Stimulated activated CD8-positive, alpha-beta memory T cell treated with anti-CD3 and anti-CD28 coated beads, Interleukin-7, amount 100 ng/mL, for 48 hours (primary cell): ENCODE results near the gene DIAPH1.

Experiments used
- DNase-seq, 2 donors: peaks; one replicate each; pipeline ENCODE4 v3.0.0-alpha.2; 2020; ENCODE audit warnings: low read depth in 1 of 2; ENCODE audit errors: extremely low read depth in 1 of 2

DIAPH1 gene

GRCh38 chr5:141565826-141566570, 52.8 kb downstream of the DIAPH1 start:
- DNase-seq, result no peak

- DNase-seq, result peak in 1 of 2 donors; percentile 37
Observed at GRCh38 chr5:141564216-141564692, 54.5 kb downstream of the DIAPH1 start.

GRCh38 chr5:141560725-141561483, 57.9 kb downstream of the DIAPH1 start:
- no peak for DNase-seq

GRCh38 chr5:141560151-141560550, 58.6 kb downstream of the DIAPH1 start:
- DNase-seq, result no peak

GRCh38 chr5:141559461-141559860, 59.3 kb downstream of the DIAPH1 start:
- no peak for DNase-seq

- no peak for DNase-seq
Observed at GRCh38 chr5:141558150-141558549, 60.6 kb downstream of the DIAPH1 start.

- peak; percentile 38 to 59 for DNase-seq
Observed at GRCh38 chr5:141557681-141558136, 61.1 kb downstream of the DIAPH1 start.

GRCh38 chr5:141547921-141548320, 70.9 kb downstream of the DIAPH1 start:
- DNase-seq, result no peak

- DNase-seq, result no peak
Observed at GRCh38 chr5:141547488-141547887, 71.3 kb downstream of the DIAPH1 start.

- no peak for DNase-seq
Observed at GRCh38 chr5:141543053-141543452, 75.7 kb downstream of the DIAPH1 start.

GRCh38 chr5:141534492-141535213, 84.1 kb downstream of the DIAPH1 start:
- no peak for DNase-seq

GRCh38 chr5:141533897-141534296, 84.9 kb downstream of the DIAPH1 start:
- no peak for DNase-seq

- no peak for DNase-seq
Observed at GRCh38 chr5:141532726-141533125, 86.1 kb downstream of the DIAPH1 start.

GRCh38 chr5:141529873-141530272, 88.9 kb downstream of the DIAPH1 start:
- no peak for DNase-seq

GRCh38 chr5:141529002-141529401, 89.8 kb downstream of the DIAPH1 start:
- no peak for DNase-seq

GRCh38 chr5:141528291-141528984, 90.4 kb downstream of the DIAPH1 start:
- DNase-seq, result no peak

GRCh38 chr5:141527426-141527825, 91.4 kb downstream of the DIAPH1 start:
- no peak for DNase-seq

- no peak for DNase-seq
Observed at GRCh38 chr5:141525653-141526052, 93.1 kb downstream of the DIAPH1 start.

- DNase-seq, result no peak
Observed at GRCh38 chr5:141524604-141525597, 93.9 kb downstream of the DIAPH1 start.

- DNase-seq, result no peak
Observed at GRCh38 chr5:141523991-141524390, 94.8 kb downstream of the DIAPH1 start.
